Stimulated activated CD4-positive, alpha-beta T cell treated with anti-CD3 and anti-CD28 coated beads, Interleukin-12 subunit alpha, Interleukin-12 subunit beta, amount 100 ng/mL, for 24 hours (primary cell): ENCODE data around the gene GALNT9.
"Not testable (repeated sequence)": the region's sequence is repeated elsewhere in the genome, so short reads cannot be mapped to it uniquely, and the experiment has no call there.

Source experiments
- DNase-seq, 2 experiments: peaks; one replicate each; pipeline ENCODE4 v3.0.0-alpha.2; 2020; ENCODE audit warnings: low read depth in 2 of 2

GALNT9 gene

GRCh38 chr12:132264086-132265010 is 65.0 kb downstream of the GALNT9 start:
- DNase-seq: no peak

GRCh38 chr12:132263451-132264049 is 65.8 kb downstream of the GALNT9 start:
- no peak for DNase-seq

- no peak for DNase-seq
Observed at GRCh38 chr12:132263061-132263360, 66.4 kb downstream of the GALNT9 start.

GRCh38 chr12:132262256-132263060 is 66.9 kb downstream of the GALNT9 start:
- DNase-seq: no peak

- DNase-seq: no peak
Observed at GRCh38 chr12:132261328-132262138, 67.9 kb downstream of the GALNT9 start.

GRCh38 chr12:132260721-132261120 is 68.7 kb downstream of the GALNT9 start:
- no peak for DNase-seq

- no peak for DNase-seq
Observed at GRCh38 chr12:132259872-132260695, 69.3 kb downstream of the GALNT9 start.

- no peak for DNase-seq
Observed at GRCh38 chr12:132259364-132259871, 70.0 kb downstream of the GALNT9 start.

GRCh38 chr12:132258543-132258942 is 70.8 kb downstream of the GALNT9 start:
- DNase-seq: no peak

- no peak for DNase-seq
Observed at GRCh38 chr12:132257955-132258490, 71.4 kb downstream of the GALNT9 start.

GRCh38 chr12:132257206-132257954 is 72.0 kb downstream of the GALNT9 start:
- no peak for DNase-seq

- no peak for DNase-seq
Observed at GRCh38 chr12:132256646-132257045, 72.7 kb downstream of the GALNT9 start.

- DNase-seq: no peak
Observed at GRCh38 chr12:132255642-132256041, 73.7 kb downstream of the GALNT9 start.

- DNase-seq: no peak
Observed at GRCh38 chr12:132253698-132254480, 75.5 kb downstream of the GALNT9 start.

- not testable (repeated sequence) for DNase-seq
Observed at GRCh38 chr12:132252981-132253380, 76.4 kb downstream of the GALNT9 start.

- no peak for DNase-seq
Observed at GRCh38 chr12:132251741-132252490, 77.5 kb downstream of the GALNT9 start.

- no peak for DNase-seq
Observed at GRCh38 chr12:132251310-132251709, 78.1 kb downstream of the GALNT9 start.

GRCh38 chr12:132250707-132251106 is 78.7 kb downstream of the GALNT9 start:
- DNase-seq: no peak
